CD8-positive, alpha-beta memory T cell (primary cell): ENCODE measurements around the gene MED28. TPM values are rescaled to one million over a fixed set of nuclear protein-coding genes. Genes with fewer than 3 reads are reported as not detected.
A peak's percentile ranks its signal among the peaks of the same experiment; 100 is the strongest.

ENCODE experiments used
- CTCF ChIA-PET: fragments of 350-600 bp; sonication (Branson Sonifier 250); formaldehyde crosslinking; loops from one replicate; lab custom pipeline; 2021; ENCODE audit warnings: antibody characterized with exemption; lab: Charles Lee
- POLR2A ChIA-PET: fragments of 350-600 bp; sonication (Branson Sonifier 250); formaldehyde crosslinking; loops from one replicate; lab custom pipeline; 2021; ENCODE audit warnings: antibody characterized with exemption; lab: Charles Lee
- DNase-seq, 5 donors: peaks; one replicate each; pipeline versions ENCODE4 v3.0.0 to v3.0.0-alpha.2; 2020 to 2022; ENCODE audit warnings: mixed read lengths in 1 of 5
- H3K27ac ChIP-seq: one replicate; pipeline ENCODE4 v1.7.0; 2013; ENCODE audit warnings: low read depth, mild to moderate bottlenecking, low read length, moderate library complexity
- H3K27me3 ChIP-seq: 2 replicates; pipeline ENCODE4 v1.7.0; 2013; ENCODE audit warnings: low read length, mild to moderate bottlenecking; ENCODE audit not compliant: insufficient read depth, poor library complexity, severe bottlenecking
- H3K36me3 ChIP-seq: 2 replicates; pipeline ENCODE4 v1.7.0; 2013; ENCODE audit warnings: mild to moderate bottlenecking, low read length, moderate library complexity; ENCODE audit not compliant: insufficient read depth
- H3K4me1 ChIP-seq: 2 replicates; pipeline ENCODE4 v1.7.0; 2013; ENCODE audit warnings: mild to moderate bottlenecking, low read length, moderate library complexity; ENCODE audit not compliant: insufficient read depth
- H3K4me3 ChIP-seq: 2 replicates; pipeline ENCODE4 v1.7.0; 2013; ENCODE audit warnings: mild to moderate bottlenecking, low read length
- H3K9me3 ChIP-seq: 2 replicates; pipeline ENCODE4 v1.7.0; 2013; ENCODE audit warnings: mild to moderate bottlenecking, low read length
- H3K27ac Mint-ChIP-seq, 8 donors: one replicate each; pipeline ENCODE4 v1.8.0; 2020 to 2021; ENCODE audit warnings: mixed read lengths in 8 of 8, mild to moderate bottlenecking in 6 of 8, inconsistent platforms in 3 of 8, moderate library complexity in 3 of 8
- H3K27me3 Mint-ChIP-seq, 2 donors: one replicate each; pipeline ENCODE4 v1.8.0; 2020 to 2021; ENCODE audit warnings: mixed read lengths in 2 of 2, mild to moderate bottlenecking in 1 of 2, moderate library complexity in 1 of 2
- H3K36me3 Mint-ChIP-seq, 3 donors: one replicate each; pipeline ENCODE4 v1.8.0; 2020 to 2021; ENCODE audit warnings: mixed read lengths in 3 of 3, inconsistent platforms in 1 of 3, mild to moderate bottlenecking in 1 of 3
- H3K4me1 Mint-ChIP-seq, 3 donors: one replicate each; pipeline ENCODE4 v1.8.0; 2020 to 2021; ENCODE audit warnings: mixed read lengths in 3 of 3, inconsistent platforms in 1 of 3, mild to moderate bottlenecking in 1 of 3
- H3K4me3 Mint-ChIP-seq, 7 donors: one replicate each; pipeline ENCODE4 v1.8.0; 2020 to 2021; ENCODE audit warnings: mixed read lengths in 7 of 7, mild to moderate bottlenecking in 6 of 7, moderate library complexity in 4 of 7, inconsistent platforms in 2 of 7
- H3K9me3 Mint-ChIP-seq, 5 donors: one replicate each; pipeline ENCODE4 v1.8.0; 2020 to 2022; ENCODE audit warnings: mixed read lengths in 5 of 5, mild to moderate bottlenecking in 3 of 5, moderate library complexity in 2 of 5, inconsistent platforms in 1 of 5
- polyA plus RNA-seq: library from polyadenylated mRNA; unstranded; fragments of 300-500 nt; fragmentation: Illumina TruSeq; gene quantifications from one replicate; pipeline ENCODE4 v1.2.3, GENCODE V29; 2021
- total RNA-seq, 2 experiments: library from RNA; stranded (reverse); gene quantifications; one replicate each; pipeline ENCODE4 v1.2.3, GENCODE V29; 2021

MED28 gene
- total and polyA plus RNA-seq, 3 experiments from 2014 or later, result 40.4 to 51.7 (median 49.4) TPM

DNA sequence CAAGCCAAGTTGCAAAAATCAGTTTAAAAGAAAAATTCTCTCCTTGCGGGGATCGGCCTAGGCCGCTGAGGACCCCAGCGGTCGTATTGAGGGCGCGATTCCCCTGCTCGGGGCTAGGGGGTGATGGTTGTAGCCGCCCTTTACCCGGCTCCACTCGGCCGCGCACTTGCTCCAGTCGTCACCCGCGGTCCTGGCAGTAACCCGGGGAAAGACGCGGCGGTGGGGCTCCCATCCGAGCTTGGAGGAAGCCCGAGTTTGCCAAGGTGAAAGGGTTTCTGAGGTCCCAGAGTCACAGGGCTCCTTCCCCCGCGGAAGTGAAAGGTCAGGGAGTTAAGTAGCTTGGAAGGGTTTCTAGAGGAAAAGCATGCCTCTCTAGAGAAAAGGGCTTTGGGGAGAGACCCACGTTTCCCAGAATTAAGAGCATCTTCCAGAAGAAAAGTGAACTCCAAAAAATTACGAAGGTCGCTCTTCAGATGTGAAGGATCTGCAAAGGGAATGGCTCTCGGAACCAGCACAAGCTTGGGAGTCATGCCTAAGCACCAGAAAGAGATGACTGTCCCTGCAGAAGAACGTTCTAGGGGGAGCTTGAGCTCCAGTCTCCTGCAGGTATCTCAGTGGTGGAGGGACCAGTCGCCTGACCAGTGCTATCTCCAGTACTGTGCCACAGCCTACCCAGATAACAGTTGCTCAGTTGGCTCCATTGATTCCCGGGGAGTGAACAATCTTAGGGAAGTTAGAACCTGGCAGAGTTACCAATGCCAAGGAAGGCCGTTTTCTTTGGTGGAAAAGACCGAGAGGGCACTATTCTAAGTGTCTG, 36.6 kb upstream of the MED28 start:
- CTCF ChIA-PET, result interaction anchor here (1.1 to 1.2 kb wide), 2 partner anchors 10 to 37 kb away, joined by 3 to 9 read pairs; partner anchors contain the start of gene MED28
- Mint-ChIP-seq H3K9me3 (peaks cover 0 to 2% (median 0%) of the 10 kb centered on the region in 5 donors), H3K4me1 (peaks cover 25 to 43% (median 36%) of the 10 kb centered on the region in 3 donors), H3K27me3 (peaks cover 0 to 2% of the 10 kb centered on the region in 2 donors), H3K27ac (peak overlapping the region; percentile 96 to 100 (median 98)), H3K36me3 (peaks cover 0 to 50% (median 2%) of the 10 kb centered on the region in 3 donors), H3K4me3 (peak overlapping the region; percentile 88 to 95 (median 93))
- H3K36me3 ChIP-seq, result peaks cover 15% of the 10 kb centered on the region
- H3K27ac ChIP-seq, result peak overlapping the region; percentile 95
- no peaks in the 10 kb centered on the region for H3K9me3 ChIP-seq
- peaks cover 23% of the 10 kb centered on the region for H3K4me1 ChIP-seq
- peak overlapping the region; percentile 87 for H3K4me3 ChIP-seq
- DNase-seq, result peak in 1 of 5 donors; percentile 13
- POLR2A ChIA-PET, result interaction anchor here (2.5 kb wide), 1 partner anchor 36 kb away, joined by 22 read pairs; the partner anchor contains the start of gene MED28
- H3K27me3 ChIP-seq, result no peaks in the 10 kb centered on the region

DNA sequence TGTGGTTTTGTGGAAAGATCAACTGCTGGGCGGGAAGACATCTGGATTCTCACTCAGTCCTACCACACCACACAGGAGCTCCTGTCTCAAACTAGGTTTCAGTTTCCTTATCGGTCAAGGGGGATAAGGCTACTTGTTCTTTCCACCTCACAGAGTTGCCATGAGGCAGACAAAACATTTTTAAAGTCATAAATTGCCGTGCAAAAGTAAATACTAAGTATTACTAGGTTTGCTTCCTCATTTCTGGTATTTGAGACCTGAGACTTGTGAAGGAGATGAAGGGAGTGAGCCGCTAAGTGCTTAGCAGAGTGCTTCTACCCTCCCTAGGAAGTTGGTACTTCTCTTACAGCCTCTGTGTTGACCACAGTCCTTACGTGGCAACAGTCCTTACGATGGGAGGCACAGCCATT, 36.0 kb upstream of the MED28 start:
- Mint-ChIP-seq H3K9me3 (peaks cover 0 to 2% (median 0%) of the 10 kb centered on the region in 5 donors), H3K4me1 (peaks cover 25 to 43% (median 36%) of the 10 kb centered on the region in 3 donors), H3K4me3 (peak overlapping the region; percentile 88 to 95 (median 93)), H3K27ac (peak overlapping the region; percentile 96 to 100 (median 98)), H3K36me3 (peaks cover 0 to 56% (median 2%) of the 10 kb centered on the region in 3 donors), H3K27me3 (peaks cover 0 to 2% of the 10 kb centered on the region in 2 donors)
- H3K27ac ChIP-seq, result peak overlapping the region; percentile 95
- H3K9me3 ChIP-seq, result no peaks in the 10 kb centered on the region
- peaks cover 21% of the 10 kb centered on the region for H3K36me3 ChIP-seq
- H3K4me1 ChIP-seq, result peaks cover 23% of the 10 kb centered on the region
- peak overlapping the region; percentile 87 for H3K4me3 ChIP-seq
- POLR2A ChIA-PET, result interaction anchor here (2.5 kb wide), 1 partner anchor 36 kb away, joined by 22 read pairs; the partner anchor contains the start of gene MED28
- CTCF ChIA-PET, result interaction anchor here (1.1 to 1.2 kb wide), 2 partner anchors 9 to 36 kb away, joined by 3 to 9 read pairs; partner anchors contain the start of gene MED28
- peak in 2 of 5 donors; percentile 14 to 30 for DNase-seq
- H3K27me3 ChIP-seq, result no peaks in the 10 kb centered on the region

- Mint-ChIP-seq H3K36me3 (peaks cover 4 to 81% (median 12%) of the 10 kb centered on the region in 3 donors), H3K9me3 (peaks cover 0 to 2% (median 0%) of the 10 kb centered on the region in 5 donors), H3K4me1 (peaks cover 25 to 41% (median 36%) of the 10 kb centered on the region in 3 donors), H3K27ac (peak overlapping the region in 2 of 8 donors; percentile 82 to 96), H3K27me3 (peaks cover 0 to 2% of the 10 kb centered on the region in 2 donors), H3K4me3 (no peak overlapping the region)
- Histone ChIP-seq H3K4me1 (peaks cover 23% of the 10 kb centered on the region), H3K4me3 (no peak overlapping the region), H3K9me3 (no peaks in the 10 kb centered on the region), H3K36me3 (peaks cover 43% of the 10 kb centered on the region), H3K27ac (no peak overlapping the region), H3K27me3 (no peaks in the 10 kb centered on the region)
- ChIA-PET POLR2A (no interaction called here), CTCF (no interaction called here)
- DNase-seq, result no peak
These were observed 33.5 kb upstream of the MED28 start for GRCh38 chr4:17580969-17581368.

GRCh38 chr4:17583276-17583675, 31.2 kb upstream of the MED28 start:
- H3K27ac ChIP-seq, result no peak overlapping the region
- Mint-ChIP-seq H3K27ac (no peak overlapping the region), H3K4me1 (peaks cover 18 to 30% (median 26%) of the 10 kb centered on the region in 3 donors), H3K36me3 (peaks cover 7 to 85% (median 22%) of the 10 kb centered on the region in 3 donors), H3K9me3 (no peaks in the 10 kb centered on the region), H3K4me3 (no peak overlapping the region), H3K27me3 (no peaks in the 10 kb centered on the region)
- H3K4me3 ChIP-seq, result no peak overlapping the region
- H3K36me3 ChIP-seq, result peaks cover 54% of the 10 kb centered on the region
- CTCF ChIA-PET, result no interaction called here
- no peak for DNase-seq
- POLR2A ChIA-PET, result no interaction called here
- no peaks in the 10 kb centered on the region for H3K9me3 ChIP-seq
- peaks cover 14% of the 10 kb centered on the region for H3K4me1 ChIP-seq
- no peaks in the 10 kb centered on the region for H3K27me3 ChIP-seq

DNA sequence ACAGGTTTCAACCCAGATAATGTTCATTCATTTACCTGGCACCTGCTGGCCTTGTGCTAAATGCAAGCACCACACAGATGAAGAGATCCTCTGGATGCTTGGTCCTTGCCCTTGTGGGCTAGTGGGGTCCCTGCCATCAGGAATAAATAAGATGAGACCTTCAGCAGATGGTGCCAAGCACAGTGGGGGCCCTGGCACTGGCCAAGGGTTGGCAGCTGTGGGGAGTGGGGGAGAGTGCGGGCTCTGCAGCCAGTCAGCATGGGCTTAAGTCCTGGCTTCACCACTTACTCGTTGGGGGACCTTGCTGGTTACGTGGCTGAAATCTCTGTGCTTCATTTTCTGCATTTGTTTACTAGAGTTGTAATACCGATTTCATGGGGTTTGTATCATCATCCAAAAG, 30.5 kb upstream of the MED28 start:
- CTCF ChIA-PET, result no interaction called here
- H3K36me3 ChIP-seq, result peaks cover 54% of the 10 kb centered on the region
- POLR2A ChIA-PET, result no interaction called here

GRCh38 chr4:17584521-17585213, 29.8 kb upstream of the MED28 start:
- H3K4me1 Mint-ChIP-seq, result peaks cover 6 to 16% (median 13%) of the 10 kb centered on the region in 3 donors
- H3K9me3 Mint-ChIP-seq, result no peaks in the 10 kb centered on the region
- peaks cover 7 to 90% (median 24%) of the 10 kb centered on the region in 3 donors for H3K36me3 Mint-ChIP-seq
- no peak for DNase-seq
- ChIA-PET POLR2A (no interaction called here), CTCF (no interaction called here)
- Histone ChIP-seq H3K27me3 (no peaks in the 10 kb centered on the region), H3K4me3 (no peak overlapping the region), H3K4me1 (no peaks in the 10 kb centered on the region), H3K36me3 (peaks cover 60% of the 10 kb centered on the region), H3K9me3 (no peaks in the 10 kb centered on the region), H3K27ac (no peak overlapping the region)
- no peaks in the 10 kb centered on the region for H3K27me3 Mint-ChIP-seq
- H3K4me3 Mint-ChIP-seq, result no peak overlapping the region
- H3K27ac Mint-ChIP-seq, result peak overlapping the region in 1 of 8 donors; percentile 36

More for the DNA sequence above, 30.5 kb upstream of the MED28 start:
- peaks cover 11 to 24% (median 19%) of the 10 kb centered on the region in 3 donors for H3K4me1 Mint-ChIP-seq
- no peak overlapping the region for H3K27ac Mint-ChIP-seq
- Histone ChIP-seq H3K27me3 (no peaks in the 10 kb centered on the region), H3K4me3 (no peak overlapping the region), H3K9me3 (no peaks in the 10 kb centered on the region), H3K27ac (no peak overlapping the region), H3K4me1 (peaks cover 7% of the 10 kb centered on the region)
- DNase-seq, result no peak
- H3K9me3 Mint-ChIP-seq, result no peaks in the 10 kb centered on the region
- no peaks in the 10 kb centered on the region for H3K27me3 Mint-ChIP-seq
- peak overlapping the region in 1 of 7 donors; percentile 65 for H3K4me3 Mint-ChIP-seq
- H3K36me3 Mint-ChIP-seq, result peaks cover 7 to 87% (median 22%) of the 10 kb centered on the region in 3 donors

DNA sequence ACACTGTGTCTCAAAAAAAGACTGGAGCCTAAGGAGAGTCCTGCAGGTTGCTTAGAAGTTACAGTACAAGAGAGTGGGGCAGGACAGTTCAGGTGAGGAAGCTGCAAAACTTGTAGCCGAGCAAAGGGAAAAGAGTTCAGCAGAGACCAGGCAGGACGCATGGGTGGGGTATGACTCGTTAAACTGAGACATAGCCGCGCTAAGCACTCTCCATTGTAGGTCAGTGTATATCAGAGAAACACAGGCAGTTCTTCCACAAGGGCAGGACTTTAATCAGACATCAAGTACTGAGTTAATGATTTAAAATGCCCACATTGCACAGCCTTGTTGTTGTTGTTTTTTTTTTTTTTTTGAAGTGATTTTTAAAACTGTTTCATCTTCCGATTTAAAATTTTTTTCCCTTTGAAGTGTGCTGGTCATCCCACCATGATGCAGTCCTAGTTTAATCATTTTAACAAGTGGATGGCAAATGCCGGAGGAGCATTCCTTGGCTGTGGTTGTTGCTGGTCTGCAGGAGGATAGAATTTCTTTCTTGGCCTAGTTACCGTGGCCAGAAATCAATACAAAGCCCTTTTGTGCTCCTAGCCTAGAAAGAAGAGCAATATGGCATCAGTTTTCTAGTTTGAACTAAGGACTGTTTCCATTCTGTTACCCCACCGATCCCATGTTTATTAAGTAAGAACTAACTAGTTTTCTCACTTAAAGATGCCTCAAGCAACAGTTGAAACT, 27.2 kb upstream of the MED28 start:
- H3K27ac Mint-ChIP-seq, result peak overlapping the region in 3 of 8 donors; percentile 22 to 61 (median 29)
- H3K27me3 Mint-ChIP-seq, result no peaks in the 10 kb centered on the region
- H3K4me3 Mint-ChIP-seq, result no peak overlapping the region
- Histone ChIP-seq H3K4me3 (no peak overlapping the region), H3K9me3 (no peaks in the 10 kb centered on the region), H3K27me3 (no peaks in the 10 kb centered on the region), H3K36me3 (peaks cover 59% of the 10 kb centered on the region), H3K4me1 (no peaks in the 10 kb centered on the region), H3K27ac (no peak overlapping the region)
- no peak for DNase-seq
- peaks cover 7 to 83% (median 27%) of the 10 kb centered on the region in 3 donors for H3K36me3 Mint-ChIP-seq
- POLR2A ChIA-PET, result no interaction called here
- CTCF ChIA-PET, result interaction anchor here (1.1 to 1.3 kb wide), 2 partner anchors 9 to 55 kb away, joined by 3 read pairs; no protein-coding TSS in a partner anchor
- H3K9me3 Mint-ChIP-seq, result no peaks in the 10 kb centered on the region
- H3K4me1 Mint-ChIP-seq, result peaks cover 3 to 7% (median 4%) of the 10 kb centered on the region in 3 donors
